PC-9 (cell line): ENCODE data around the gene DPYSL4.

Source experiments
- EZH2 ChIP-seq: fragments of 200-600 bp; sonication (generic); IDR thresholded peaks from 2 replicates; pipeline ENCODE4 v1.8.0; 2017; ENCODE audit warnings: antibody characterized with exemption, low read depth
- TF ChIP-seq, protein P1 (sequence below): fragments of 200-600 bp; sonication (generic); conservative IDR thresholded peaks from 2 replicates; pipeline ENCODE4 v1.6.1; 2017; ENCODE audit warnings: mixed run types, antibody characterized with exemption, mild to moderate bottlenecking, moderate library complexity

DNA sequence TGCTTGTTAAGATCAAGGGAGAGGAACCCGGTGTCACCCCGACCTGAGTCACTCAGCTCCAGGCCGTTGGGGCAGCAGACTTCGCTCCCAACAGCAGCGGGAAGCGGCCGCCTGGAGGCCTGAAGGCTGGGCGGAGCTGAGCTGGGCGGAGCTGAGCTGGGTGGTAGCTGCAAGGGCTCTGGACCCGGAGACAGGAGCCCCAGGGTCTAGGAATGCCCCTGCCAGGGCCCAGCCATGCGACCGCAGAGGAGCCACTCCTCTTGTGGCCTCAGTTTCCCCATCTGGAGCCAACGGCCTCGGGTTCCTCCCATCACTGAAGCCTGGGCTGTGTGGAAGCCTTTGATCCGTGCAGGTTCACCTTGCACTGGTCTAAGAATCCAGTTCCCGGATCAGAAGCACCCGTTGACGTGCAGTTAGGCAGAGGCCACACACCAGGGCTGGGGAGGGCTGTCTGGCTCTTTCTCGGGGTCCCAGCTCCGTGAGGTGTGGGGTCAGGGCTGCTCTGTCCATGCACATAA, 21.9 kb upstream of the DPYSL4 start:
- TF ChIP-seq EZH2, result no peak
- TF ChIP-seq, protein P1, sequence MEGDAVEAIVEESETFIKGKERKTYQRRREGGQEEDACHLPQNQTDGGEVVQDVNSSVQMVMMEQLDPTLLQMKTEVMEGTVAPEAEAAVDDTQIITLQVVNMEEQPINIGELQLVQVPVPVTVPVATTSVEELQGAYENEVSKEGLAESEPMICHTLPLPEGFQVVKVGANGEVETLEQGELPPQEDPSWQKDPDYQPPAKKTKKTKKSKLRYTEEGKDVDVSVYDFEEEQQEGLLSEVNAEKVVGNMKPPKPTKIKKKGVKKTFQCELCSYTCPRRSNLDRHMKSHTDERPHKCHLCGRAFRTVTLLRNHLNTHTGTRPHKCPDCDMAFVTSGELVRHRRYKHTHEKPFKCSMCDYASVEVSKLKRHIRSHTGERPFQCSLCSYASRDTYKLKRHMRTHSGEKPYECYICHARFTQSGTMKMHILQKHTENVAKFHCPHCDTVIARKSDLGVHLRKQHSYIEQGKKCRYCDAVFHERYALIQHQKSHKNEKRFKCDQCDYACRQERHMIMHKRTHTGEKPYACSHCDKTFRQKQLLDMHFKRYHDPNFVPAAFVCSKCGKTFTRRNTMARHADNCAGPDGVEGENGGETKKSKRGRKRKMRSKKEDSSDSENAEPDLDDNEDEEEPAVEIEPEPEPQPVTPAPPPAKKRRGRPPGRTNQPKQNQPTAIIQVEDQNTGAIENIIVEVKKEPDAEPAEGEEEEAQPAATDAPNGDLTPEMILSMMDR, result no peak
